ENCODE measurements around the gene FGF23.
"Not testable (repeated sequence)": the region's sequence is repeated elsewhere in the genome, so short reads cannot be mapped to it uniquely, and the experiment has no call there.

Gene FGF23

GRCh38 chr12:4379405-4379804, at the start of gene FGF23:
TSS of gene FGF23 (minus strand) at chr12:4379712. CDS start at chr12:4379582, 130 bp downstream.
- DNase-seq (ENCODE audit: low read depth): no peak

GRCh38 chr12:4424422-4424821, 44.9 kb upstream of the FGF23 start:
- no peak for DNase-seq (ENCODE audit: low read depth)

- DNase-seq (ENCODE audit: low read depth): no peak
These were observed 44.1 kb upstream of the FGF23 start for GRCh38 chr12:4423528-4424195.

- no peak for DNase-seq (ENCODE audit: low read depth)
These were observed 43.5 kb upstream of the FGF23 start for GRCh38 chr12:4422985-4423384.

- DNase-seq (ENCODE audit: low read depth): no peak
These were observed 42.1 kb upstream of the FGF23 start for GRCh38 chr12:4421590-4422031.

- no peak for DNase-seq (ENCODE audit: low read depth)
These were observed 40.7 kb upstream of the FGF23 start for GRCh38 chr12:4420138-4420670.

- DNase-seq (ENCODE audit: low read depth): no peak
These were observed 39.4 kb upstream of the FGF23 start for GRCh38 chr12:4418913-4419312.

- DNase-seq (ENCODE audit: low read depth): no peak
These were observed 38.4 kb upstream of the FGF23 start for GRCh38 chr12:4417936-4418335.

GRCh38 chr12:4417455-4417854, 37.9 kb upstream of the FGF23 start:
- no peak for DNase-seq (ENCODE audit: low read depth)

GRCh38 chr12:4416276-4416675, 36.8 kb upstream of the FGF23 start:
- DNase-seq (ENCODE audit: low read depth): no peak

- DNase-seq (ENCODE audit: low read depth): no peak
These were observed 33.0 kb upstream of the FGF23 start for GRCh38 chr12:4412465-4412864.

- no peak for DNase-seq (ENCODE audit: low read depth)
These were observed 32.5 kb upstream of the FGF23 start for GRCh38 chr12:4412056-4412455.

GRCh38 chr12:4407136-4407535, 27.6 kb upstream of the FGF23 start:
- DNase-seq (ENCODE audit: low read depth): no peak

GRCh38 chr12:4404877-4405637, 25.5 kb upstream of the FGF23 start:
- DNase-seq (ENCODE audit: low read depth): not testable (repeated sequence)

- no peak for DNase-seq (ENCODE audit: low read depth)
These were observed 23.5 kb upstream of the FGF23 start for GRCh38 chr12:4402996-4403395.

GRCh38 chr12:4401117-4401516, 21.6 kb upstream of the FGF23 start:
- no peak for DNase-seq (ENCODE audit: low read depth)

GRCh38 chr12:4395818-4396217, 16.3 kb upstream of the FGF23 start:
- no peak for DNase-seq (ENCODE audit: low read depth)

- no peak for DNase-seq (ENCODE audit: low read depth)
These were observed 13.7 kb upstream of the FGF23 start for GRCh38 chr12:4393211-4393610.

GRCh38 chr12:4392223-4392742, 12.8 kb upstream of the FGF23 start:
- DNase-seq (ENCODE audit: low read depth): no peak

- no peak for DNase-seq (ENCODE audit: low read depth)
These were observed 9.2 kb upstream of the FGF23 start for GRCh38 chr12:4388662-4389061.

GRCh38 chr12:4388032-4388431, 8.5 kb upstream of the FGF23 start:
- no peak for DNase-seq (ENCODE audit: low read depth)

GRCh38 chr12:4387607-4388006, 8.1 kb upstream of the FGF23 start:
- no peak for DNase-seq (ENCODE audit: low read depth)

GRCh38 chr12:4386801-4387200, 7.3 kb upstream of the FGF23 start:
- DNase-seq (ENCODE audit: low read depth): no peak

Data from stimulated activated CD8-positive, alpha-beta memory T cell treated with anti-CD3 and anti-CD28 coated beads, Interleukin-15, amount 100 ng/mL, for 1 hour (primary cell).